Measurements from ENCODE around the gene SKAP2. TPM values are rescaled to one million over a fixed set of nuclear protein-coding genes. Genes with fewer than 3 reads are reported as not detected.

Gene SKAP2
- total RNA-seq, 1 donor from 2014 or later = 12.8 TPM

DNA sequence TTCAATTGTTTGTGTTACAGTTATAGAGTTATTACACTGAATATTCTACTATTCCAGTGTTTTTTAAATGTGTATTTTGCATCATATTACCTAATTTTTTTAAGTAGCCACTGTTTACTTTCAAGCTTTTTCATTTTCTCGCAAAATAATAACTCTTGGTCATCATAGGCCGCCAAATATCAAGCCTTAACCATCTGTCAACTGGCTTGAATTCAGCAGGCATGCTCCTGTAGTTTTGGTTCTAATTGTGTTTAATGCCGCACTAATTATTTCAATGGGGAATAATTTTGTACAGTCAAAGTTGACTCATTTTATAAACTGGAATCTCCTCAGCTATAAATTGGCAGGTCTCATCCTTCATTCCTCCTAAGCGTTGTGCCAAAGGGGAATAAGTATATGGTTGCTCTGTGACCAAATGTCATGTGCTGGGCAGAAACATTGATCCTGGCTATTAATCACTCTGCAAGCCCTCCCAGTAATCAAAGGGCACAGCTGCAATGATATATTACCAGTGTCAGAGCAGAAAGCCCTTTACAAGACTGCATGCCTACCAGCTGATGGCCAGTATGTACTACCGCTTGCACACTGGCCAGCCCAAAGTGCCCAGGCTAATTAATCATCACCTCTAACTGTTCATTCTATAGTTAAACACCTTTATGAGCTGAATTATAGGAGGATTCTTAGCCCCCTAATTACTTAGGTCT, 74.8 kb downstream of the SKAP2 start:
- Histone ChIP-seq H3K27ac (no peak overlapping the region), H3K9me3 (no peaks in the 10 kb centered on the region), H3K4me3 (no peak overlapping the region), H3K27me3 (no peaks in the 10 kb centered on the region), H3K36me3 (no peaks in the 10 kb centered on the region), H3K4me1 (no peaks in the 10 kb centered on the region)
- TF ChIP-seq, protein P1, sequence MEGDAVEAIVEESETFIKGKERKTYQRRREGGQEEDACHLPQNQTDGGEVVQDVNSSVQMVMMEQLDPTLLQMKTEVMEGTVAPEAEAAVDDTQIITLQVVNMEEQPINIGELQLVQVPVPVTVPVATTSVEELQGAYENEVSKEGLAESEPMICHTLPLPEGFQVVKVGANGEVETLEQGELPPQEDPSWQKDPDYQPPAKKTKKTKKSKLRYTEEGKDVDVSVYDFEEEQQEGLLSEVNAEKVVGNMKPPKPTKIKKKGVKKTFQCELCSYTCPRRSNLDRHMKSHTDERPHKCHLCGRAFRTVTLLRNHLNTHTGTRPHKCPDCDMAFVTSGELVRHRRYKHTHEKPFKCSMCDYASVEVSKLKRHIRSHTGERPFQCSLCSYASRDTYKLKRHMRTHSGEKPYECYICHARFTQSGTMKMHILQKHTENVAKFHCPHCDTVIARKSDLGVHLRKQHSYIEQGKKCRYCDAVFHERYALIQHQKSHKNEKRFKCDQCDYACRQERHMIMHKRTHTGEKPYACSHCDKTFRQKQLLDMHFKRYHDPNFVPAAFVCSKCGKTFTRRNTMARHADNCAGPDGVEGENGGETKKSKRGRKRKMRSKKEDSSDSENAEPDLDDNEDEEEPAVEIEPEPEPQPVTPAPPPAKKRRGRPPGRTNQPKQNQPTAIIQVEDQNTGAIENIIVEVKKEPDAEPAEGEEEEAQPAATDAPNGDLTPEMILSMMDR (IDR thresholded peaks at IDR 0.05) = no peak
- intact Hi-C loops (cut with DNase I) = no loop called here
- DNase-seq (ENCODE audit: extremely low spot score in 2 of 2) = no peak

DNA sequence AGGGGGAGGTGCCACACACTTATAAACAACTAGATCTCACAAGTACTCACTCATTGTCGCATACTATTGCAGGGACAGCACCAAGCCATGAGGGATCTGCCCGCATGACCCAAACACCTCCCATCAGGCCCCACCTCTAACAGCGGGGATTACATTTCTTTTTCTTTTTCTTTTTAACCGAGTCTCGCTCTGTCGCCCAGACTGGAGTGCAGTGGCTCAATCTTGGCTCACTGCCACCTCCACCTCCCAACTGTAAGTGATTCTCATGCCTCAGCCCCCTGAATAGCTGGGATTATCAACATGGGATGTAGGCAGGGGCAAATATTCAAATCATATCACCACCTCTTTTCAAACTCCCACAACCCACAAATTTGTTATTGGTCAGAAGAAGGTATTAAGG, 76.7 kb downstream of the SKAP2 start:
- DNase-seq (ENCODE audit: extremely low spot score in 2 of 2) = no peak
- no peak for TF ChIP-seq POLR2A (IDR thresholded peaks at IDR 0.05)
- TF ChIP-seq, protein P1 (IDR thresholded peaks at IDR 0.05) = no peak
- Histone ChIP-seq H3K9me3 (no peaks in the 10 kb centered on the region), H3K36me3 (no peaks in the 10 kb centered on the region), H3K27ac (no peak overlapping the region), H3K4me1 (no peaks in the 10 kb centered on the region), H3K27me3 (no peaks in the 10 kb centered on the region), H3K4me3 (no peak overlapping the region)
- intact Hi-C loops (cut with DNase I) = no loop called here

DNA sequence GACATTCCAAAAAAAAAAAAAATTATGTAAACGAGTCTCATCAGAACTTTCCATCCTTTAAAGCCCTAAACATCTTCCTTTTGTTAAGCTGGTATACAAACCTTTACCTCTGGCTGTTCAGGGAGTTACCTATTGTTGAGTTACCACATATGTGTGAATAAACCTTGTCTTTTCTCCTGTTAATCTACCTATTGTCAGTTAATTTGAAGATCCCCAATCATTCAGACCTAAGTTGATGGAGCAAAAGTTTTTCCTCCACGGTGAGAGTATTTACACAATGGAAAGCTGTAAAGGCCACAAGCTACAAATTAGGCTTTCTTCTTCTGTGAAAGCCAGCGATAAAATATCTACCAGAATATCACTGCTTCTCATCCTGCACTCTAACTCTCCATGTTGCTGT, 80.3 kb downstream of the SKAP2 start:
- TF ChIP-seq POLR2AphosphoS5 (IDR thresholded peaks at IDR 0.05; ENCODE audit: insufficient read depth in 1 of 2, low read depth in 1 of 2) = no peak
- TF ChIP-seq, protein P1 (IDR thresholded peaks at IDR 0.05) = no peak
- no peak for TF ChIP-seq POLR2A (IDR thresholded peaks at IDR 0.05)
- H3K4me1 ChIP-seq = no peaks in the 10 kb centered on the region
- H3K4me3 ChIP-seq = no peak overlapping the region
- intact Hi-C loops (cut with DNase I) = no loop called here
- no peaks in the 10 kb centered on the region for H3K36me3 ChIP-seq
- no peaks in the 10 kb centered on the region for H3K27me3 ChIP-seq
- no peak for DNase-seq (ENCODE audit: extremely low spot score in 2 of 2)
- H3K27ac ChIP-seq = no peak overlapping the region
- no peaks in the 10 kb centered on the region for H3K9me3 ChIP-seq

DNA sequence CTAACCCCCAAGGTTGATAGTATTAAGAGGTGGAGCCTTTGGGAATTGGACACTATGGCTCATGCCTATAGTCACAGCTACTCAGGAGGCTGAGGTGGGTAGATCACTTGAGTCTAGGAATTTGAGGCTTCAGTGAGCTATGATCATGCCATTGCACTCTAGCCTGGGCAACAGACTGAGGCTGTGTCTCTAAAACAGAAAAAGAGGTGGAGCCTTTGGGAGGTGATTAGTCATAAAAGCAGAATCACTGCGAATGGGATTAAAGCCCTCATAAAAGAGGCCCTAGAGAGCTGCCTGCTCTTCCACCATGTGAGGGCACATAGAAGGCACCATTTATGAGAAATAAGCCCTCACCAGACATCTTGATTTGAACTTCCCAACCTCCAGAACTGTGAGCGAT, 81.9 kb downstream of the SKAP2 start:
- no peaks in the 10 kb centered on the region for H3K9me3 ChIP-seq
- H3K27ac ChIP-seq = no peak overlapping the region
- no peak for TF ChIP-seq POLR2AphosphoS5 (IDR thresholded peaks at IDR 0.05; ENCODE audit: insufficient read depth in 1 of 2, low read depth in 1 of 2)
- TF ChIP-seq, protein P1 (IDR thresholded peaks at IDR 0.05) = no peak
- TF ChIP-seq POLR2A (IDR thresholded peaks at IDR 0.05) = no peak
- DNase-seq (ENCODE audit: extremely low spot score in 2 of 2) = no peak
- no peaks in the 10 kb centered on the region for H3K36me3 ChIP-seq
- H3K27me3 ChIP-seq = no peaks in the 10 kb centered on the region
- no peak overlapping the region for H3K4me3 ChIP-seq
- intact Hi-C loops (cut with DNase I) = no loop called here
- H3K4me1 ChIP-seq = no peaks in the 10 kb centered on the region

DNA sequence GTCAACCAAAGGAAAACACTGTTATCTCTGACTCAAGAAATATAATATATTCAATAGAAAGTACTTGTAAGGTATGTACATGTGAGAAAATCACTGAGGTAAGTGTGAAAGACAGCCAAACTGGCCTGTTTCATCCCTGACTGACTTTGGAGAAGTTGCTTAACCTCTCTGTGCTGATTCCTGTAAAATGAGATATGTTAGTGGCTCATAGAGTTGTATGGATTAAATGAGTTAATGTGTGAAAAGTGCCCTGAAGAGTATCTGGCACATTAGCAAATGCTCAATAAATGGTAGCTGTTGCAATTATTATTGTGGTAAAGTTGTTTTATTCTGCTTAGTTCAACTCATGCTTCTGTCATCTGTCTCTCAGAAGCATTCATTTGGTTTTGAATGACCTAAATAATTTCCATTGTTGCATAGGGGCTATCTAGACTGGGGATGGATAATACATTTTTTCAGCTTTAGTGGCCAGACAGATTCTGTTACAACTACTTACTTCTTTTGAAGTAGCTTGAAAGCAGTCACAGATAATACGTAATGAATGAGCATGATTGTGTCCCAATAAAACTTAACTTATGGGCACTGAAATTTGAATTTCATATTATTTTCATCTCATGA, 84.3 kb downstream of the SKAP2 start:
- Histone ChIP-seq H3K9me3 (no peaks in the 10 kb centered on the region), H3K4me1 (no peaks in the 10 kb centered on the region), H3K27me3 (no peaks in the 10 kb centered on the region), H3K4me3 (no peak overlapping the region), H3K36me3 (no peaks in the 10 kb centered on the region), H3K27ac (no peak overlapping the region)
- intact Hi-C loops (cut with DNase I) = no loop called here
- no peak for DNase-seq (ENCODE audit: extremely low spot score in 2 of 2)
- TF ChIP-seq POLR2A (IDR thresholded peaks at IDR 0.05) (no peak), POLR2AphosphoS5 (IDR thresholded peaks at IDR 0.05; ENCODE audit: insufficient read depth in 1 of 2, low read depth in 1 of 2) (no peak)
- TF ChIP-seq, protein P1 (IDR thresholded peaks at IDR 0.05) = no peak
